BE2C (cell line): ENCODE results near the gene FGF14.

ENCODE experiments used
- DNase-seq: peaks from one replicate; pipeline ENCODE4 v3.0.0-alpha.2; 2020
- H3K27me3 ChIP-seq: fragments of 250-450 bp; sonication (Bioruptor Pico); 2 replicates; pipeline ENCODE4 v1.5.1; 2020; ENCODE audit warnings: mild to moderate bottlenecking
- H3K36me3 ChIP-seq: fragments of 250-450 bp; sonication (Bioruptor Pico); 2 replicates; pipeline ENCODE4 v1.5.1; 2020; ENCODE audit warnings: mild to moderate bottlenecking
- H3K4me1 ChIP-seq: fragments of 250-450 bp; sonication (Bioruptor Pico); 2 replicates; pipeline ENCODE4 v1.5.1; 2020
- H3K4me3 ChIP-seq: 2 replicates; pipeline ENCODE4 v1.5.1; 2011; ENCODE audit warnings: low read depth, low read length
- H3K9me3 ChIP-seq: fragments of 250-450 bp; sonication (Bioruptor Pico); 2 replicates; pipeline ENCODE4 v1.5.1; 2020
- TF ChIP-seq, protein P1 (sequence below): IDR thresholded peaks from 2 replicates; pipeline ENCODE4 v1.5.1; 2012; ENCODE audit warnings: mild to moderate bottlenecking, low read depth, low read length

The FGF14 gene

DNA sequence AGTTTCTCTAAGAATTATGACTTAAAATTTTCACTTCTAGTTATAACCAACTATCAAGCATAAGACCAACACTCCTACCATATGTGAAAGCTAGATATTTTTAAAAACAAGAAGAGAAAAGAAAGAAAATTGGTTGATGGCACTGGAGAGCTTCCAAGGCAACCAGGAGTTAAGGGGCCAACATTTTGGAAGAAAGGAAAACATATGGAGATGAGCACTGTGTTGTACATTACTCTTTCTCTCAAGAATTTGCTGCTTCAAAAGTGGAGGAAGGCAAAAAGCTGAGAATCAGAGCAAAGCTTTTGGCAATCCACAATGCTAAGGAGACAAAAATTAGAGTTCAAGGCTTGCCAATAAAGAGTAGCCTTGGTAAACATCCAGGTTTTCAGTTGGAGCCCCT, 503.2 kb downstream of the FGF14 start:
- Histone ChIP-seq H3K4me1 (no peaks in the 10 kb centered on the region), H3K9me3 (no peaks in the 10 kb centered on the region), H3K36me3 (no peaks in the 10 kb centered on the region), H3K4me3 (no peak overlapping the region), H3K27me3 (no peaks in the 10 kb centered on the region)
- no peak for DNase-seq
- TF ChIP-seq, protein P1, sequence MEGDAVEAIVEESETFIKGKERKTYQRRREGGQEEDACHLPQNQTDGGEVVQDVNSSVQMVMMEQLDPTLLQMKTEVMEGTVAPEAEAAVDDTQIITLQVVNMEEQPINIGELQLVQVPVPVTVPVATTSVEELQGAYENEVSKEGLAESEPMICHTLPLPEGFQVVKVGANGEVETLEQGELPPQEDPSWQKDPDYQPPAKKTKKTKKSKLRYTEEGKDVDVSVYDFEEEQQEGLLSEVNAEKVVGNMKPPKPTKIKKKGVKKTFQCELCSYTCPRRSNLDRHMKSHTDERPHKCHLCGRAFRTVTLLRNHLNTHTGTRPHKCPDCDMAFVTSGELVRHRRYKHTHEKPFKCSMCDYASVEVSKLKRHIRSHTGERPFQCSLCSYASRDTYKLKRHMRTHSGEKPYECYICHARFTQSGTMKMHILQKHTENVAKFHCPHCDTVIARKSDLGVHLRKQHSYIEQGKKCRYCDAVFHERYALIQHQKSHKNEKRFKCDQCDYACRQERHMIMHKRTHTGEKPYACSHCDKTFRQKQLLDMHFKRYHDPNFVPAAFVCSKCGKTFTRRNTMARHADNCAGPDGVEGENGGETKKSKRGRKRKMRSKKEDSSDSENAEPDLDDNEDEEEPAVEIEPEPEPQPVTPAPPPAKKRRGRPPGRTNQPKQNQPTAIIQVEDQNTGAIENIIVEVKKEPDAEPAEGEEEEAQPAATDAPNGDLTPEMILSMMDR = no peak

DNA sequence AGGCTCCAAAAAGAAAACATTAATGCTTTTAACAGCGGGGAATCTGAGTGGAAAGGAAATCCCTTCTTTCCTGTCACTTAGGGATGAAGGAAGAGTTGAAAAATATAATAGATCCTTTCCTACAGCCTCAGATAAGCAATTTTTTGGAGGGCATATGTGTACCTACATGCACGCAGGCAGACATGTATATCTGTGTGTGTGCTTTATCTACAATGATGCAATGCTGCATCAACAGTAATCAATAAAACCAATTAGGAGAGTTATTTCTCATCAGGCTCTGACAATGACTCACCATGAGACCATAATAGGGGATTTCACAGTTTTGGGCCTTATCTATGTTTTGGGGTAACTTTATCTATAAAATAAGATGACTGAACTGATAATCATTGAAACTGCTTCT, 505.3 kb downstream of the FGF14 start:
- TF ChIP-seq, protein P1 = no peak
- Histone ChIP-seq H3K27me3 (no peaks in the 10 kb centered on the region), H3K4me1 (peaks cover 8% of the 10 kb centered on the region), H3K4me3 (no peak overlapping the region), H3K9me3 (no peaks in the 10 kb centered on the region), H3K36me3 (no peaks in the 10 kb centered on the region)
- DNase-seq = no peak

DNA sequence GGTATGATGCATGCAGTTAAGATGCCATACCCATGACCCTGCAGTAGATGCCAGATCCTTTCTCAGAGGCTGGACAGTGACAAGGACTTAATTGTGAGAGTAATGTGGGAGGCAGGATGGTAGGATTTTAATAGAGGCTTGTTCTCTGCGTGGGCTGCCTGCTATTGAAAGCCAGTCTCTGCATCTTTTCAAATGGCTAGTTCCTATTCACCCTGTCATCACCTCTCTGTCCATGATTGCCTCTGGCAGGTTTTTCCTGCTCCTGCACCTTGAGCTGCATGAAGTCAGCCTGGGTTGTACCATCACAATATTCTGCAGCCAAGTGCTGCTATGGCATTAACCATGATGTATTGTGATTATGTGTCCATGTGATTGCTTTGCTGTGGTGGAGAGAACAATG, 508.8 kb downstream of the FGF14 start:
- no peak overlapping the region for H3K4me3 ChIP-seq
- H3K27me3 ChIP-seq = no peaks in the 10 kb centered on the region
- TF ChIP-seq, protein P1 = no peak
- H3K9me3 ChIP-seq = no peaks in the 10 kb centered on the region
- no peaks in the 10 kb centered on the region for H3K36me3 ChIP-seq
- DNase-seq = peak; percentile 12
- H3K4me1 ChIP-seq = peaks cover 8% of the 10 kb centered on the region

DNA sequence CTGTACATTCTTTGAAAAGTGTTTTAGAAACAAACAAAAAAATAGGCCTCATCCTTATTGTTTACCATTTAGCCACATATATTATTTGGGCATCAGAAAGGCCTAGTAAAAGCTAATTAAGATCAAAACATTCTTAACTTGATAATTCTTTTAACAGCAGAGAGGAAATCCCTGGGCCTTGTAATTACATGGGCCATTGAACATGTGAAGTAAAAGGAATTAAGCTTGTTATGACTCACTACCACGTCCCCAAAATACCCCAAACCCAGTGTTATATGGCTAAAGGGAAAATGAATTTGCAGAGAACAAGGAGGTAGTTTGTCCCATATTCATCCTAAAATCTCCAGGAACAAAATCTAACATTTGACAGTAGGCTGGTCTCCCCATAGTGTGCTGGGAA, 509.6 kb downstream of the FGF14 start:
- Histone ChIP-seq H3K9me3 (no peaks in the 10 kb centered on the region), H3K27me3 (no peaks in the 10 kb centered on the region), H3K36me3 (no peaks in the 10 kb centered on the region), H3K4me1 (peaks cover 8% of the 10 kb centered on the region), H3K4me3 (no peak overlapping the region)
- DNase-seq = no peak
- TF ChIP-seq, protein P1 = no peak

DNA sequence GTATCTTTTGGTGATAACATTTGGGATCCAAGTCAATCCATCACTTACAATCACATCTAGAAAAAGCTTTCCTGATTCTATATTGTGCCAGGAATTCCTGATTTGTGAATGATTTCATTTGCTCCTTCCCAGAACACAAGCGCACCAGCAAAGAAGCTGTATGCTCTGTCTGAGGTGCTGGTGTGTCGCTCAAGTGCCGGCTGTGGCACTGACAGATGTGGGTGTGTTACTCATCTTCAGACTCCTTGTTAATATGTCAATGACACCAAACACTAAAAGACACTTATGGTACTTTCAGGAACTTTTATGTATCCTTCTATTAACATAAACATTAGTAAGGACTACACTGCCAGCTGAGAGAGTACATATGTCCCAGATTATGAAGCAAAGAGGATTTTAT, 520.3 kb downstream of the FGF14 start:
- TF ChIP-seq, protein P1 = no peak
- no peak overlapping the region for H3K4me3 ChIP-seq
- no peak for DNase-seq
- H3K4me1 ChIP-seq = no peaks in the 10 kb centered on the region
- no peaks in the 10 kb centered on the region for H3K27me3 ChIP-seq
- no peaks in the 10 kb centered on the region for H3K9me3 ChIP-seq
- H3K36me3 ChIP-seq = no peaks in the 10 kb centered on the region

DNA sequence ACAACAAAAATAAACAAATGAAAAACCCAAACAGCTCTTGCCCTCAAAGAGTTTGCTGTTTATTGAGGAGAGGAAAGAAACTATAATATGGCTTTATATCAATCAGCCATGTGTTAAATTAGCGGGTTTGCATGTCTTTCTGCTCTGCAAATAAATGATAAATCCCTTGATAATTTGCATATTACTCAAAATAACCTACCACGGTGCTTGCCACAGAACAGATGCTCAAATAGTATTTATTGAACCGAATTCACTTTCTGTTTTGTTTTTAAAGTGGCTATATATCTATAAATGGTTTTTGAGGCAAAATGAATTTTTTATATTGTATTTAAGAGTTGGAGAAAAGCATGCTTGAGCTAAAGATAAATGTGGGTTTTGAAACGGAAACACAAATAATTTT, 521.3 kb downstream of the FGF14 start:
- no peak for DNase-seq
- no peaks in the 10 kb centered on the region for H3K4me1 ChIP-seq
- TF ChIP-seq, protein P1 = no peak
- no peaks in the 10 kb centered on the region for H3K36me3 ChIP-seq
- no peaks in the 10 kb centered on the region for H3K27me3 ChIP-seq
- H3K4me3 ChIP-seq = no peak overlapping the region
- no peaks in the 10 kb centered on the region for H3K9me3 ChIP-seq
